GM12878 (cell line): ENCODE measurements around the gene WDR76. TPM values are rescaled to one million over a fixed set of nuclear protein-coding genes. Genes with fewer than 3 reads are reported as not detected.

ENCODE experiments used
- CBX5 ChIP-seq: sonication (generic); IDR thresholded peaks from 2 replicates; pipeline ENCODE4 v1.6.1; 2016; ENCODE audit warnings: low read depth, moderate library complexity, mild to moderate bottlenecking, inconsistent platforms
- FOXK2 ChIP-seq: fragments of 450-650 bp; IDR thresholded peaks from 2 replicates; pipeline ENCODE4 v1.6.1; 2017; ENCODE audit warnings: mild to moderate bottlenecking, moderate library complexity
- IRF3 ChIP-seq: fragments of 450-650 bp; IDR thresholded peaks from 2 replicates; pipeline ENCODE4 v1.6.1; 2014; ENCODE audit warnings: mild to moderate bottlenecking
- MTA3 ChIP-seq: IDR thresholded peaks from 2 replicates; pipeline ENCODE4 v1.6.1; 2012; ENCODE audit warnings: low read length, inconsistent platforms, borderline replicate concordance
- NR2C2 ChIP-seq: IDR thresholded peaks from 2 replicates; pipeline ENCODE4 v1.6.1; 2011; ENCODE audit warnings: borderline replicate concordance, low read depth; ENCODE audit not compliant: control insufficient read depth, insufficient read length
- PML ChIP-seq: IDR thresholded peaks from 2 replicates; pipeline ENCODE4 v1.6.1; 2012; ENCODE audit warnings: low read length, inconsistent platforms
- POLR2AphosphoS5 ChIP-seq: IDR thresholded peaks from 2 replicates; pipeline ENCODE4 v1.6.1; 2011; ENCODE audit warnings: mild to moderate bottlenecking, low read length, inconsistent platforms
- RELB ChIP-seq: fragments of 450-650 bp; IDR thresholded peaks from 2 replicates; pipeline ENCODE4 v1.6.1; 2017; ENCODE audit warnings: low read depth, mild to moderate bottlenecking, moderate library complexity
- SIN3A ChIP-seq: IDR thresholded peaks from 2 replicates; pipeline ENCODE4 v1.6.1; 2012; ENCODE audit warnings: low read depth, low read length, improper control_type of control experiment
- YBX1 ChIP-seq: fragments of 450-650 bp; IDR thresholded peaks from 2 replicates; pipeline ENCODE4 v1.6.1; 2016; ENCODE audit warnings: antibody characterized with exemption
- ZBTB4 ChIP-seq: fragments of 450-650 bp; formaldehyde crosslinking; IDR thresholded peaks from 2 replicates; pipeline ENCODE4 v1.4.0; 2022; ENCODE audit warnings: mild to moderate bottlenecking, moderate library complexity
- ZBTB40 ChIP-seq: fragments of 450-650 bp; IDR thresholded peaks from 2 replicates; pipeline ENCODE4 v1.6.1; 2016; ENCODE audit warnings: mild to moderate bottlenecking, moderate library complexity, borderline replicate concordance
- ZNF384 ChIP-seq: IDR thresholded peaks from 2 replicates; pipeline ENCODE4 v1.6.1; 2012; ENCODE audit warnings: low read depth, mild to moderate bottlenecking, low read length, improper control_type of control experiment, borderline replicate concordance
- ZZZ3 ChIP-seq: IDR thresholded peaks from 2 replicates; pipeline ENCODE4 v1.6.1; 2011; ENCODE audit warnings: low read depth; ENCODE audit not compliant: control insufficient read depth, insufficient read length
- polyA plus RNA-seq, 11 experiments: library from polyadenylated mRNA; depleted of rRNA in 4 of 11; unstranded in 6 of 11; stranded (reverse) in 5 of 11; fragments of >200 nt; fragmentation: Nextera tagmentation in 4 of 11; fragmentation: Illumina TruSeq in 1 of 11; extraction: Ambion mirVana in 4 of 11; extraction: Trizol in 1 of 11; gene quantifications; 1 replicate in 1 of 11; 2 replicates in 10 of 11; pipeline versions ENCODE4 v1.2.1 to v1.2.3, GENCODE V29; 2011 to 2016; ENCODE audit warnings: inconsistent platforms in 2 of 11, missing spikeins in 2 of 11, low read depth in 1 of 11
- total RNA-seq, 4 experiments: library from RNA; depleted of rRNA in 3 of 4; stranded (reverse); fragments of >200 nt in 3 of 4; fragmentation: Illumina TruSeq in 1 of 4; extraction: Trizol in 1 of 4; gene quantifications; 2 replicates each; pipeline versions ENCODE4 v1.2.1 to v1.2.3, GENCODE V29; 2013 to 2021

WDR76 gene
- total and polyA plus RNA-seq, 10 of the 15 experiments (the other 5 are each of a cell fraction or from before 2014, with no cell fraction given), result 8.0 to 59.7 (median 34.5) TPM

GRCh38 chr15:43824302-43825246, 2.2 kb upstream of the WDR76 start, which contains the start of gene MFAP1 (continued):
- TF ChIP-seq IRF3, result no peak
- TF ChIP-seq NR2C2, result no peak
- TF ChIP-seq RELB, result peak; percentile 87
- TF ChIP-seq ZBTB40, result peak; percentile 87; the same call in 1 of the 2 replicates
- TF ChIP-seq PML, result peak; percentile 98
- peak; percentile 66; the same call in 1 of the 2 replicates for TF ChIP-seq MTA3
- no peak for TF ChIP-seq ZZZ3
- TF ChIP-seq SIN3A, result peak; percentile 83
- no peak for TF ChIP-seq FOXK2
- peak; percentile 99 for TF ChIP-seq POLR2AphosphoS5
- no peak for TF ChIP-seq ZBTB4 (CRISPR knock-in tag)
- TF ChIP-seq CBX5, result peak; percentile 73; the same call in 1 of the 2 replicates
- TF ChIP-seq ZNF384, result no peak
- TF ChIP-seq YBX1, result no peak
